ENCODE results near the gene BARHL2. TPM values are rescaled to one million over a fixed set of nuclear protein-coding genes. Genes with fewer than 3 reads are reported as not detected.

Gene BARHL2
- total RNA-seq, 1 experiment from 2014 or later = not detected

- H3K27ac ChIP-seq = no peak overlapping the region
- no peak overlapping the region for H3K4me2 ChIP-seq
- ChIA-PET CTCF (no interaction called here), POLR2A (ENCODE audit: unreplicated experiment) (no interaction called here)
- H2AFZ ChIP-seq = no peak overlapping the region
- H3K4me3 ChIP-seq = no peak overlapping the region
- peaks cover 8% of the 10 kb centered on the region; the same call in 1 of the 2 replicates for H3K9me3 ChIP-seq (ENCODE audit: insufficient read depth, low read depth)
- no peaks in the 10 kb centered on the region for H3K79me2 ChIP-seq (ENCODE audit: low read depth)
- TF ChIP-seq CTCF (conservative IDR thresholded peaks at IDR 0.05) = no peak
- TF ChIP-seq EZH2 (IDR thresholded peaks at IDR 0.05; ENCODE audit: low read depth) = no peak
- no peaks in the 10 kb centered on the region for H3K4me1 ChIP-seq (replicated peaks; ENCODE audit: insufficient read depth)
- H3F3A ChIP-seq (ENCODE audit: insufficient read depth, low read depth) = no peaks in the 10 kb centered on the region
- no peaks in the 10 kb centered on the region for H3K27me3 ChIP-seq (ENCODE audit: insufficient read depth, low read depth)
- no peaks in the 10 kb centered on the region for H3K36me3 ChIP-seq (ENCODE audit: low read depth)
- no peaks in the 10 kb centered on the region for H3K9me2 ChIP-seq (ENCODE audit: insufficient read depth)
- no TSS peak for BruUV-seq (replicated peaks)
- intact Hi-C loops (cut with micrococcal nuclease; ENCODE audit: unreplicated experiment) = no loop called here
- H4K20me1 ChIP-seq (ENCODE audit: insufficient read depth) = no peaks in the 10 kb centered on the region
- DNase-seq = no peak
Observed at GRCh38 chr1:90671741-90672140, 45.4 kb downstream of the BARHL2 start.

- Histone ChIP-seq H3K27ac (no peak overlapping the region), H3K36me3 (ENCODE audit: low read depth) (no peaks in the 10 kb centered on the region), H3K4me2 (no peak overlapping the region), H4K20me1 (ENCODE audit: insufficient read depth) (no peaks in the 10 kb centered on the region), H3F3A (ENCODE audit: insufficient read depth, low read depth) (no peaks in the 10 kb centered on the region), H3K9me2 (ENCODE audit: insufficient read depth) (no peaks in the 10 kb centered on the region), H3K79me2 (ENCODE audit: low read depth) (no peaks in the 10 kb centered on the region), H3K9me3 (ENCODE audit: insufficient read depth, low read depth) (peaks cover 4% of the 10 kb centered on the region; the same call in 1 of the 2 replicates), H3K4me3 (no peak overlapping the region), H2AFZ (no peak overlapping the region), H3K4me1 (replicated peaks; ENCODE audit: insufficient read depth) (no peaks in the 10 kb centered on the region), H3K27me3 (ENCODE audit: insufficient read depth, low read depth) (no peaks in the 10 kb centered on the region)
- intact Hi-C loops (cut with micrococcal nuclease; ENCODE audit: unreplicated experiment) = no loop called here
- no TSS peak for BruUV-seq (replicated peaks)
- no peak for DNase-seq
- TF ChIP-seq CTCF (conservative IDR thresholded peaks at IDR 0.05) = no peak
- TF ChIP-seq EZH2 (IDR thresholded peaks at IDR 0.05; ENCODE audit: low read depth) = no peak
- CTCF ChIA-PET = no interaction called here
- POLR2A ChIA-PET (ENCODE audit: unreplicated experiment) = no interaction called here
Observed at GRCh38 chr1:90671251-90671650, 45.9 kb downstream of the BARHL2 start.

Measured in PC-9 (cell line).